Neural cell (in vitro differentiated cells): ENCODE measurements around the gene TNC.

Experiments used
- CTCF ChIP-seq: fragments of 450-650 bp; IDR thresholded peaks from 2 replicates; pipeline ENCODE4 v1.5.1; 2014; ENCODE audit warnings: antibody characterized with exemption, mild to moderate bottlenecking, moderate library complexity; ENCODE audit not compliant: poor library complexity, severe bottlenecking
- EP300 ChIP-seq: fragments of 450-650 bp; conservative IDR thresholded peaks from 2 replicates; pipeline ENCODE4 v1.6.1; 2014; ENCODE audit warnings: antibody characterized with exemption, mild to moderate bottlenecking, moderate library complexity; ENCODE audit not compliant: poor library complexity, severe bottlenecking
- RAD21 ChIP-seq: fragments of 450-650 bp; conservative IDR thresholded peaks from 2 replicates; pipeline ENCODE4 v1.6.1; 2014; ENCODE audit warnings: antibody characterized with exemption, mild to moderate bottlenecking, moderate library complexity
- SMC3 ChIP-seq: fragments of 450-650 bp; conservative IDR thresholded peaks from 2 replicates; pipeline ENCODE4 v1.6.1; 2014; ENCODE audit warnings: antibody characterized with exemption, mild to moderate bottlenecking, moderate library complexity; ENCODE audit not compliant: poor library complexity

GRCh38 chr9:115042781-115043509 lies 75.0 kb downstream of the TNC start:
- no peak for TF ChIP-seq EP300
- no peak for TF ChIP-seq CTCF
- TF ChIP-seq SMC3: no peak
- TF ChIP-seq RAD21: no peak
